Activated CD4-positive, alpha-beta T cell treated with anti-CD3 and anti-CD28 coated beads, Interleukin-2, amount 10 ng/mL, durations not matched to agents 24 days and 14 days (primary cell): ENCODE data around the gene RETREG1. TPM values are rescaled to one million over a fixed set of nuclear protein-coding genes. Genes with fewer than 3 reads are reported as not detected.
A peak's percentile ranks its signal among the peaks of the same experiment; 100 is the strongest.

Experiments
- DNase-seq: peaks from one replicate; pipeline ENCODE4 v3.0.0; 2022
- H3K27ac Mint-ChIP-seq: one replicate; pipeline ENCODE4 v1.8.0; 2022; ENCODE audit warnings: mild to moderate bottlenecking, mixed read lengths
- H3K27me3 Mint-ChIP-seq: one replicate; pipeline ENCODE4 v1.8.0; 2022; ENCODE audit warnings: mixed read lengths
- H3K36me3 Mint-ChIP-seq: one replicate; pipeline ENCODE4 v1.8.0; 2022; ENCODE audit warnings: low read depth, mild to moderate bottlenecking, mixed read lengths
- H3K4me1 Mint-ChIP-seq: one replicate; pipeline ENCODE4 v1.8.0; 2021; ENCODE audit warnings: mixed read lengths
- H3K4me3 Mint-ChIP-seq: one replicate; pipeline ENCODE4 v1.8.0; 2022; ENCODE audit warnings: mild to moderate bottlenecking, moderate library complexity, mixed read lengths
- H3K9me3 Mint-ChIP-seq: one replicate; pipeline ENCODE4 v1.8.0; 2021; ENCODE audit warnings: mixed read lengths
- intact Hi-C: fragments of 100-400 bp; cut with micrococcal nuclease; formaldehyde crosslinking; loops from one replicate; pipeline ENCODE4 v1.15.1; 2023
- total RNA-seq: library from RNA; stranded (reverse); gene quantifications from 2 replicates; pipeline ENCODE4 v1.2.3, GENCODE V29; 2022

Gene RETREG1
- total RNA-seq, 1 donor from 2014 or later, result 21.1 TPM

GRCh38 chr5:16565118-16565517 is 51.7 kb downstream of the RETREG1 start:
- peaks cover 10% of the 10 kb centered on the region for H3K4me1 Mint-ChIP-seq
- H3K36me3 Mint-ChIP-seq, result peaks cover 35% of the 10 kb centered on the region
- no peak overlapping the region for H3K27ac Mint-ChIP-seq
- intact Hi-C loops, result no loop called here
- no peak for DNase-seq
- H3K9me3 Mint-ChIP-seq, result no peaks in the 10 kb centered on the region
- H3K4me3 Mint-ChIP-seq, result no peak overlapping the region
- H3K27me3 Mint-ChIP-seq, result no peaks in the 10 kb centered on the region

GRCh38 chr5:16564248-16564867 is 52.4 kb downstream of the RETREG1 start:
- intact Hi-C loops, result no loop called here
- DNase-seq, result no peak
- Mint-ChIP-seq H3K27ac (no peak overlapping the region), H3K9me3 (no peaks in the 10 kb centered on the region), H3K4me1 (peaks cover 10% of the 10 kb centered on the region), H3K4me3 (no peak overlapping the region), H3K27me3 (no peaks in the 10 kb centered on the region), H3K36me3 (peaks cover 31% of the 10 kb centered on the region)

- intact Hi-C loops, result no loop called here
- Mint-ChIP-seq H3K27me3 (no peaks in the 10 kb centered on the region), H3K27ac (no peak overlapping the region), H3K4me1 (peaks cover 10% of the 10 kb centered on the region), H3K36me3 (peaks cover 30% of the 10 kb centered on the region), H3K9me3 (no peaks in the 10 kb centered on the region), H3K4me3 (no peak overlapping the region)
- no peak for DNase-seq
Measured at GRCh38 chr5:16563686-16564085, 53.1 kb downstream of the RETREG1 start.

- DNase-seq, result no peak
- Mint-ChIP-seq H3K36me3 (peaks cover 19% of the 10 kb centered on the region), H3K4me3 (no peak overlapping the region), H3K27me3 (no peaks in the 10 kb centered on the region), H3K27ac (no peak overlapping the region), H3K4me1 (peaks cover 3% of the 10 kb centered on the region), H3K9me3 (no peaks in the 10 kb centered on the region)
- intact Hi-C loops, result no loop called here
Measured at GRCh38 chr5:16561660-16562059, 55.1 kb downstream of the RETREG1 start.

GRCh38 chr5:16559702-16560101 is 57.1 kb downstream of the RETREG1 start:
- Mint-ChIP-seq H3K27me3 (no peaks in the 10 kb centered on the region), H3K27ac (no peak overlapping the region), H3K4me1 (peaks cover 3% of the 10 kb centered on the region), H3K9me3 (no peaks in the 10 kb centered on the region), H3K36me3 (peaks cover 16% of the 10 kb centered on the region), H3K4me3 (no peak overlapping the region)
- DNase-seq, result no peak
- intact Hi-C loops, result no loop called here

GRCh38 chr5:16558984-16559629 is 57.7 kb downstream of the RETREG1 start:
- no peaks in the 10 kb centered on the region for H3K9me3 Mint-ChIP-seq
- peaks cover 18% of the 10 kb centered on the region for H3K36me3 Mint-ChIP-seq
- H3K4me3 Mint-ChIP-seq, result no peak overlapping the region
- intact Hi-C loops, result no loop called here
- H3K4me1 Mint-ChIP-seq, result peaks cover 3% of the 10 kb centered on the region
- H3K27me3 Mint-ChIP-seq, result no peaks in the 10 kb centered on the region
- no peak overlapping the region for H3K27ac Mint-ChIP-seq
- no peak for DNase-seq

- Mint-ChIP-seq H3K4me1 (peaks cover 7% of the 10 kb centered on the region), H3K4me3 (no peak overlapping the region), H3K36me3 (peaks cover 15% of the 10 kb centered on the region), H3K9me3 (no peaks in the 10 kb centered on the region), H3K27me3 (no peaks in the 10 kb centered on the region), H3K27ac (no peak overlapping the region)
- intact Hi-C loops, result no loop called here
- no peak for DNase-seq
Measured at GRCh38 chr5:16557477-16557876, 59.3 kb downstream of the RETREG1 start.

GRCh38 chr5:16554110-16554509 is 62.7 kb downstream of the RETREG1 start:
- no peak for DNase-seq
- H3K27ac Mint-ChIP-seq, result no peak overlapping the region
- no peaks in the 10 kb centered on the region for H3K27me3 Mint-ChIP-seq
- peaks cover 12% of the 10 kb centered on the region for H3K36me3 Mint-ChIP-seq
- no peaks in the 10 kb centered on the region for H3K9me3 Mint-ChIP-seq
- H3K4me3 Mint-ChIP-seq, result no peak overlapping the region
- H3K4me1 Mint-ChIP-seq, result peaks cover 15% of the 10 kb centered on the region
- intact Hi-C loops, result loop anchor here (5.0 kb wide), 2 partner anchors 87 to 113 kb away; partner anchors contain the start of gene ZNF622

- no peaks in the 10 kb centered on the region for H3K27me3 Mint-ChIP-seq
- no peak overlapping the region for H3K4me3 Mint-ChIP-seq
- intact Hi-C loops, result loop anchor here (1.0 to 5.0 kb wide), 3 partner anchors 86 to 393 kb away; partner anchors contain the start of gene ZNF622
- peaks cover 15% of the 10 kb centered on the region for H3K4me1 Mint-ChIP-seq
- H3K36me3 Mint-ChIP-seq, result peaks cover 10% of the 10 kb centered on the region
- no peaks in the 10 kb centered on the region for H3K9me3 Mint-ChIP-seq
- H3K27ac Mint-ChIP-seq, result no peak overlapping the region
- peak; percentile 84 for DNase-seq
Measured at GRCh38 chr5:16552666-16553343, 64.0 kb downstream of the RETREG1 start.

GRCh38 chr5:16551628-16552027 is 65.2 kb downstream of the RETREG1 start:
- H3K4me1 Mint-ChIP-seq, result peaks cover 15% of the 10 kb centered on the region
- no peaks in the 10 kb centered on the region for H3K27me3 Mint-ChIP-seq
- no peak overlapping the region for H3K4me3 Mint-ChIP-seq
- intact Hi-C loops, result loop anchor here (1.0 to 5.0 kb wide), 3 partner anchors 84 to 391 kb away; partner anchors contain the start of gene ZNF622
- H3K36me3 Mint-ChIP-seq, result peaks cover 6% of the 10 kb centered on the region
- H3K27ac Mint-ChIP-seq, result no peak overlapping the region
- H3K9me3 Mint-ChIP-seq, result no peaks in the 10 kb centered on the region
- DNase-seq, result no peak

GRCh38 chr5:16550316-16550952 is 66.4 kb downstream of the RETREG1 start:
- Mint-ChIP-seq H3K27me3 (no peaks in the 10 kb centered on the region), H3K9me3 (no peaks in the 10 kb centered on the region), H3K36me3 (peaks cover 6% of the 10 kb centered on the region), H3K27ac (no peak overlapping the region), H3K4me1 (peaks cover 15% of the 10 kb centered on the region), H3K4me3 (no peak overlapping the region)
- intact Hi-C loops, result loop anchor here (5.0 kb wide), 2 partner anchors 83 to 117 kb away; partner anchors contain the start of gene ZNF622
- DNase-seq, result peak; percentile 78

- intact Hi-C loops, result loop anchor here (5.0 kb wide), 2 partner anchors 82 to 118 kb away; partner anchors contain the start of gene ZNF622
- H3K4me1 Mint-ChIP-seq, result peaks cover 15% of the 10 kb centered on the region
Measured at GRCh38 chr5:16549491-16550206, 67.1 kb downstream of the RETREG1 start.

GRCh38 chr5:16548812-16549211 is 68.0 kb downstream of the RETREG1 start:
- Mint-ChIP-seq H3K4me3 (no peak overlapping the region), H3K27me3 (no peaks in the 10 kb centered on the region), H3K36me3 (peaks cover 5% of the 10 kb centered on the region), H3K4me1 (peaks cover 15% of the 10 kb centered on the region), H3K9me3 (no peaks in the 10 kb centered on the region), H3K27ac (no peak overlapping the region)
- DNase-seq, result no peak
- intact Hi-C loops, result no loop called here

More at GRCh38 chr5:16549491-16550206, 67.1 kb downstream of the RETREG1 start:
- DNase-seq, result no peak
- Mint-ChIP-seq H3K27me3 (no peaks in the 10 kb centered on the region), H3K36me3 (peaks cover 3% of the 10 kb centered on the region), H3K27ac (no peak overlapping the region), H3K4me3 (no peak overlapping the region), H3K9me3 (no peaks in the 10 kb centered on the region)
